ENCODE measurements around the gene SNAPIN.

SNAPIN gene

GRCh38 chr1:153631047-153632022, 27.2 kb upstream of the SNAPIN start:
- no peak overlapping the region for H3K4me3 ChIP-seq (ENCODE audit: low read length)
- TF ChIP-seq CTCF (conservative IDR thresholded peaks at IDR 0.05; ENCODE audit: low read length), result no peak
- no peak for DNase-seq (ENCODE audit: low read depth)

GRCh38 chr1:153633161-153633753, 25.2 kb upstream of the SNAPIN start:
- peak overlapping the region; percentile 100 for H3K4me3 ChIP-seq (ENCODE audit: low read length)
- TF ChIP-seq CTCF (conservative IDR thresholded peaks at IDR 0.05; ENCODE audit: low read length), result no peak
- DNase-seq (ENCODE audit: low read depth), result peak; percentile 40

- H3K4me3 ChIP-seq (ENCODE audit: low read length), result peak within 1 kb of the TSS; percentile 100
- peak; percentile 98 for DNase-seq (ENCODE audit: low read depth)
- no peak for TF ChIP-seq CTCF (conservative IDR thresholded peaks at IDR 0.05; ENCODE audit: low read length)
These were observed 24.5 kb upstream of the SNAPIN start, which contains the start of gene CHTOP for GRCh38 chr1:153633754-153634665. Gene CHTOP (plus strand): TSS chr1:153634066. CDS start chr1:153636589, 2,523 bp downstream.

GRCh38 chr1:153635872-153636271, 22.6 kb upstream of the SNAPIN start:
- no peak for TF ChIP-seq CTCF (conservative IDR thresholded peaks at IDR 0.05; ENCODE audit: low read length)
- no peak overlapping the region for H3K4me3 ChIP-seq (ENCODE audit: low read length)
- no peak for DNase-seq (ENCODE audit: low read depth)

GRCh38 chr1:153636312-153636711, 22.2 kb upstream of the SNAPIN start:
- no peak for DNase-seq (ENCODE audit: low read depth)
- H3K4me3 ChIP-seq (ENCODE audit: low read length), result no peak overlapping the region
- TF ChIP-seq CTCF (conservative IDR thresholded peaks at IDR 0.05; ENCODE audit: low read length), result no peak

- no peak for TF ChIP-seq CTCF (conservative IDR thresholded peaks at IDR 0.05; ENCODE audit: low read length)
- H3K4me3 ChIP-seq (ENCODE audit: low read length), result no peak overlapping the region
- no peak for DNase-seq (ENCODE audit: low read depth)
These were observed 20.2 kb upstream of the SNAPIN start for GRCh38 chr1:153638261-153638660.
